ENCODE measurements around the gene UMODL1.

The UMODL1 gene

DNA sequence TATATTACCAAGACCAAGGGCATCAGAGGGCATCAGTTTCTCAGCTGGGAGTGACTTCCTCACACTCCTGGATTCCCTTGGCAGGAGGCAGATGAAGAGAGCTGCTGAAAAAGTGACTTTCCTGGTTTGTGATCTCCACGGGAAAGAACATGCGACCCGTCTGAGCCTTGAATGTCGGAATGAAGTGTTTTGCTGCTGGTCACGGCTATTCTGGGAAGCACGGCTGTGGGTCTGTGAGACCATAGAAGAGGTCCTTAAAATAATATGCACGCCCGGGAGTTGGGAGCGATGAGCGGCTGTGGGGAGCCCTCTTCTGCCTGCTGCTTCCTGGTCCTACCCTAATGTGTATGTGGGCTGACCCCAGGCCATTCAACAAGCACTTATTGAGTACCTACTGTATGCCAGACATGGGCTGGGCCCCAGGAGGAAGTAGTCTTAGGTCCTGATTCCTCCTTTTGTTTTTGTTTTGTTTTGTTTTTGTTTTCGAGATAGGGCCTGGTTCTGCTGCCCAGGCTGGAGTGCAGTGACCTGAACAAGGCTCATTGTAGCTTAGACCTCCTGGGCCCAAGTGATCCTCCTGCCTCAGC is 13.2 kb upstream of the UMODL1 start:
- TF ChIP-seq, protein P1, sequence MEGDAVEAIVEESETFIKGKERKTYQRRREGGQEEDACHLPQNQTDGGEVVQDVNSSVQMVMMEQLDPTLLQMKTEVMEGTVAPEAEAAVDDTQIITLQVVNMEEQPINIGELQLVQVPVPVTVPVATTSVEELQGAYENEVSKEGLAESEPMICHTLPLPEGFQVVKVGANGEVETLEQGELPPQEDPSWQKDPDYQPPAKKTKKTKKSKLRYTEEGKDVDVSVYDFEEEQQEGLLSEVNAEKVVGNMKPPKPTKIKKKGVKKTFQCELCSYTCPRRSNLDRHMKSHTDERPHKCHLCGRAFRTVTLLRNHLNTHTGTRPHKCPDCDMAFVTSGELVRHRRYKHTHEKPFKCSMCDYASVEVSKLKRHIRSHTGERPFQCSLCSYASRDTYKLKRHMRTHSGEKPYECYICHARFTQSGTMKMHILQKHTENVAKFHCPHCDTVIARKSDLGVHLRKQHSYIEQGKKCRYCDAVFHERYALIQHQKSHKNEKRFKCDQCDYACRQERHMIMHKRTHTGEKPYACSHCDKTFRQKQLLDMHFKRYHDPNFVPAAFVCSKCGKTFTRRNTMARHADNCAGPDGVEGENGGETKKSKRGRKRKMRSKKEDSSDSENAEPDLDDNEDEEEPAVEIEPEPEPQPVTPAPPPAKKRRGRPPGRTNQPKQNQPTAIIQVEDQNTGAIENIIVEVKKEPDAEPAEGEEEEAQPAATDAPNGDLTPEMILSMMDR (IDR thresholded peaks at IDR 0.05) = no peak

DNA sequence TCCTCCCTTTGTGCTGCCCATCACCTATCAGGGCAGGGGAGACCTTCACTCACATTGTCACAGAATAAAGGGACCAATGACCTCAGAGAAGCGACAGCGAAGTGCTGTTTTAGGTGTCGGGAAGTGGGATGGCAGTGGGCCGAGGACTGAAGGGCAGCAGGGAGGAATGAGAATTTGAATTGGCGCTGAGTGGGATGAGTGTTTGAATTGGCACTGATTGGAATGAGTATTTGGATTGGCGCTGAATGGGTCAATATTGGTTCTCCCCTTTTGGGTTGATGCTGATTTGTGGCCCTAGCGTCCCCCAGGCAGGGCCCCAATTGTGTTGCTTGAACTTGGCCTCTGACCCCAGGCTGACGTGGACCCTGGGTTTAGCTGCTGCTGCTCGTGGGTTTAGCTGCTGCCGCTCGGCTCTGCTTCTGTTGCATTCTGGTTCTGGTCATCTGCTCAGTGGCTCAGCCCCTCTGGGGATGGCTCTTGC is 12.4 kb upstream of the UMODL1 start:
- TF ChIP-seq, protein P1 (IDR thresholded peaks at IDR 0.05) = no peak

DNA sequence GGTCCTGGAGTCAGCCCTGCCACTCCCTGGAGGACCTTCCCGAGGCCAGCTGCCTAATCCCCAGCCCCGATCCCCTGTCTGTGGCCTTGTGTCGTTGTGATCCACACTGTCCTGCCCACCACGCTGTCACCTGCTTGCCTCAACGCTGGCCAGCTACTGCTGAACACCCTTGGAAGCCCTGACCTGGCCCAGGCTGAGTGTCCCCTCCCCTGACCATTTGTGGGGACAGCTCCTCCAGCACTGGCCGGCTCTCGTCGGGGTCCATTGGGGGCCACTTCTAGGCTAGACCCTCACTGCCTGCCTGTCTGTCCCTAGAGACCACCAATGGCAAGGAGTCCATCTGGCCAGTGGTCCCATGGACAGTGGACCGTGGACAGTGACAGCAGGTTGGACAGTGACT is 12.0 kb upstream of the UMODL1 start:
- TF ChIP-seq, protein P1 (IDR thresholded peaks at IDR 0.05) = no peak

DNA sequence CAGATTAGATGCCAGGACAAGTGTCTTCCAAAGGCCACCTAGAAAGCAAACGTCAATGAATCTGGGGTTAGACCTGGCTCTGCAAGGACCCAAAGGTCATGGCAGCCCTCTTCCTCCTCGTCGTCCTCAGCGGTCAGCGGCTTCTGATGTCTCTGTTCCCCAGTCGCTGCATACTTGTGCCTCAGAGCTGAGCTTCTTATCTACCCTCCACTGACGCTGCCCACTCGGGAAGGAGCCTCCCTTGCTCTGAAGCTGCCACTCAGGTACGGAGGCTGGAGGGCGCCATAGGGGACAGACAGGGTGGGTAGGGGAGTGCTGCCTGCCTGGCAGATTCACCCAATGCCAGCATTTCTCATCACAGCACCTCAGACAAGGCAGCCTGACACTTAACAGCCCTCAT is 11.4 kb upstream of the UMODL1 start:
- TF ChIP-seq, protein P1 (IDR thresholded peaks at IDR 0.05) = no peak

DNA sequence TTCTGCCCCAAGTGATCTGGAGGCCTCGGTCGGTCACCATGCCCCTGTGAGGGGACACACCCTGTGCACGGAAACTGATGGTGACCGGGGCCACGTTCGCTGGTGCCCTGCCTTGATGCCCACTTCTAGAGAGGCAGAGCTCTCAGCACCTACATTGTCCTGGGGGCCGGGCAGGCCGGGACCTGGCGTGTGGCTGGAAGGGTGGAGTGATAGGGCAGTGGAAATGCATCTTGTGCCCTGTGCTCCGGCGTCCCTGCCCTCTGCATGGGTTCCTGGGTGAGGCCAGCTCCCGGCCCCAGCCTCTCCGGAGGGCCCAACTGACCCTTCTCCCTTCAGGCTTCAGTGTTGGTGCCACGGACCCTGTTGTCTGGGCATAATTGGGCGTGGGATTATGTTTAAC is 11.0 kb upstream of the UMODL1 start:
- TF ChIP-seq, protein P1 (IDR thresholded peaks at IDR 0.05) = no peak

DNA sequence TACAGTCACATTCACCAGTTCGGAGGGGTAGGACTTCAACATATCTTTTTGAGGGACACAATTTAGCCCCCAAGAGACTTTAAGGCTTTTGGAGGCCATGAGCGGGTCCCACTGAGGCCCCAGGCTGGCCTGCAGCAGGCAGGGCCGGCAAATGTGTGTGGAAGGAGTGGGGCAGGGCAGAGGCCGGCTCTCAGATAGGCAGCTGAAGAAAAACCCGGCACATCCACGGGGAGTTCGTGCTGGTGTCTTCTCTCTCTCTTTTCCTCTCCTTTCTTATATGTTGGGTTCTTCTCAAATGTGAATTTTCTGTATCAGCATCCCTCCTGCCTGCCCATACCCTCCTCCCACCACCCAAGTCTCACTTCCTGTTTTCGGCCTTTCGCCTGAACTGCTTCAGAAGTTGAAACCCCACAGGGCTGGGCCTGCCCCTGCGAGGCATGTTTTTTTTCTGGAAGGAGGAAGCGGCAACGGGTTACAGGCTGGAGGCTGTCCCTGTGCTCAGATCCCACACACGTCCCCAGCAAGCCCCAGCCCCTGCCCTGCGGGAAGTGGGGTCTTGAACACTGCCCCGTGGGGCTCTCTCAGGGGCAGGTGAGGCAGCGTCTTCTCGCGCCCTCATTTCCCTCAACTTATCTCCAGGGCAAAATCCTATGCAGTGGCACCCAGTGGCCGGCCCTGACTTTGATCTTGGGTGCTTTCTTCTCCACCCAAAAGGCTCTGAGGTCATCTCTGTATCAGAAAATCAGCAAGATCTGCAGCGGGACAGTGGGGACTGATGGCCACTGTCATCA is 9.7 kb upstream of the UMODL1 start:
- TF ChIP-seq, protein P1 (IDR thresholded peaks at IDR 0.05) = no peak

DNA sequence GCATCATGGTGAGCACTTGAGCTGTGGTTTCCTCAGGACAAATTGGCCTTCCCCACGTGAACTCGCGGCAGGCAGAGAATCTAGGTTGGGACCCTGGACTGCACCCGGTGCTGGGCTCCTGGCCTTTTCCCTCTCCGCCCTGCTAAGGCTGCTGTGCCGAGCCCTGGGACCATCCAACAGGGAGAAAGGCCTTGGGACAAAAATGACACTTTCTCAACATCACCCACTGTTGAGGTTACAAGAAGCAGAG is 9.2 kb upstream of the UMODL1 start:
- TF ChIP-seq, protein P1 (IDR thresholded peaks at IDR 0.05) = no peak

Measured in LNCAP (cell line).